ENCODE measurements around the gene FHIP1A. TPM values are rescaled to one million over a fixed set of nuclear protein-coding genes. Genes with fewer than 3 reads are reported as not detected.

Gene FHIP1A
- 0.33 and 0.99 TPM in 2 replicates for total RNA-seq (ENCODE audit: low replicate concordance)

DNA sequence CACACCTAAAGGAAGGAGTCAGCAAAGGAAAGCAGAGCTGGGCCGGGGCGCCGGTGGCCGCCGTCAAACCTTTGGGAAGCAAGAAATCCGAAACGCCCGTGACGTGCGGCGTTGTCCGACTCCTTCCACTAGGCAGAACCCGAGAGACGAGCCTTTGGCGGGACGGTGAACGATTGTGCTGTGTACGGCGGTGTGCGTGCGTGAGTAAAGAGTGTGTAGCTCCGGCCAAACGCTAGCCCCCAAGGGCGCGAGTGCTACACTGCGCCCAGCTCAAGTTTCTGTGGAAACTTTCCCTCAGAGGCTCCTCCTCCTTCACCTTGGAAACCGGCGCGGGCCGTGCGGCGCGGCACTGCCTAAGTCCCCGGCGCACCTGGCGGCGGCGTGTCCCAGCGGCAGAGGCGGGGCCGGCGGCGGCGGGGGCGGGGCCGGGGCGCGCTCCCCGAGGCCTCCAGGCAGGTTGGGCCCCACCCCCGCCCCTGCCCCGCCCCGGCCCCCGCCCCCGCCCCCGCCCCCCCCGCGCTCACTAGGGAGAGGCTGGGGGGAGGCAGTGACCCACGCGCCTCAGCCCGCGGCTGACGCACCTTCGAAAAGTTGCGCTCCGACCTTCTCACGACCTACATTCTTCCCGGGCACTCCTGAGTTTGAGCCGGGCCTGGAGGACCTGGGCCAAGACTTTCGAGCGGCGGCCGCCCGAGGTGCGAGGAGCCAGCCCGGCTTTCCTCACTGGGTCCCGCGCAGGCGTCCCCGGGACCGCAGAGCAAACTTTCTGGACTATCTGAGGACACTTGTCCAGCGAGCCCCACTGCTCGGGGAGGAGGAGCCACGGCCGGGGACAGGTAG is at the start of gene FHIP1A:
TSS of gene FHIP1A (plus strand) at position 547 of the 840 bp plus-strand sequence. CDS start 157,084 bp downstream, outside the sequence.
- peak; percentile 53 for DNase-seq (ENCODE audit: low read depth)
- TF ChIP-seq, protein P1, sequence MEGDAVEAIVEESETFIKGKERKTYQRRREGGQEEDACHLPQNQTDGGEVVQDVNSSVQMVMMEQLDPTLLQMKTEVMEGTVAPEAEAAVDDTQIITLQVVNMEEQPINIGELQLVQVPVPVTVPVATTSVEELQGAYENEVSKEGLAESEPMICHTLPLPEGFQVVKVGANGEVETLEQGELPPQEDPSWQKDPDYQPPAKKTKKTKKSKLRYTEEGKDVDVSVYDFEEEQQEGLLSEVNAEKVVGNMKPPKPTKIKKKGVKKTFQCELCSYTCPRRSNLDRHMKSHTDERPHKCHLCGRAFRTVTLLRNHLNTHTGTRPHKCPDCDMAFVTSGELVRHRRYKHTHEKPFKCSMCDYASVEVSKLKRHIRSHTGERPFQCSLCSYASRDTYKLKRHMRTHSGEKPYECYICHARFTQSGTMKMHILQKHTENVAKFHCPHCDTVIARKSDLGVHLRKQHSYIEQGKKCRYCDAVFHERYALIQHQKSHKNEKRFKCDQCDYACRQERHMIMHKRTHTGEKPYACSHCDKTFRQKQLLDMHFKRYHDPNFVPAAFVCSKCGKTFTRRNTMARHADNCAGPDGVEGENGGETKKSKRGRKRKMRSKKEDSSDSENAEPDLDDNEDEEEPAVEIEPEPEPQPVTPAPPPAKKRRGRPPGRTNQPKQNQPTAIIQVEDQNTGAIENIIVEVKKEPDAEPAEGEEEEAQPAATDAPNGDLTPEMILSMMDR (IDR thresholded peaks at IDR 0.05; ENCODE audit: insufficient read depth, low read length): no peak
- H3K4me3 ChIP-seq (ENCODE audit: low read depth, low read length): peak within 1 kb of the TSS; percentile 66

DNA sequence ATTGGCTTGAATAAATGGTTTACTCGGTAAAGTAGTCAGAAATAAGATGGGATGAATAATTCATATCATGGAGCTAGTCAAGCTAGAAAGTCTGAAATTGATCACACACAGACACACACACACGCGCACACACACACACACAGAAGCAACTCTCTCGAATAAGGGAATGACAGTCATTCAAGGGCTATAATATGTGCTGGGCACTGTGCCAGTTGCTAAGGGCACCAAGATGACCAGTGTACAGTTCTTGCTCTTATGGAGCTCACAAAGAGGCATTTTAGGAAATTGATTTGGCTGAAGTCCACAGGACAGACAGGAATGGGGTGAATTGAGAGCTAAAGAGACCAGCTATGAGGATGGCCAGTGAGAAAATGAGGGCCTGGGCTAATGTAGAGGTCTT is 49.4 kb upstream of the FHIP1A start:
- H3K4me3 ChIP-seq (ENCODE audit: low read depth, low read length): no peak overlapping the region
- TF ChIP-seq, protein P1 (IDR thresholded peaks at IDR 0.05; ENCODE audit: insufficient read depth, low read length): no peak
- no peak for DNase-seq (ENCODE audit: low read depth)

DNA sequence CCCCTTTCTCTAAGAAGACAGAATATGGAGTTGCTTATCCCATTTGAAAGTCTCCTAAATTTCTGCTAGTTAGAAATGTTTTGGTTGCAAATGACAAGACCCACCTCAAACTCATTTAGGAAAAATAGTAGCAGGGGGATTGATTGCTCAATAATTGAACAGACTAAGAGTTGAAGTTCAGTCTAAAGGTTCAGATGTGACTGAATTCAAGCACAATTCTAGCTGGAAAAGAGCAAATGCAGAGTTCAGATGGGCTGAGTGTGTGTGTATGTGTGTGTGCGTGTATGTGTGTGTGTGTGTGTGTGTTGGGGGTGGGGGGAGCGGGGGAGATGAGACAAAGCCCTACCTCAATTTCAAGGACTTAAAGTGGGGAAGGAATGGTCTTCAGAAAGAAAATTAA is 47.9 kb upstream of the FHIP1A start:
- TF ChIP-seq, protein P1 (IDR thresholded peaks at IDR 0.05; ENCODE audit: insufficient read depth, low read length): no peak
- H3K4me3 ChIP-seq (ENCODE audit: low read depth, low read length): no peak overlapping the region
- DNase-seq (ENCODE audit: low read depth): no peak

DNA sequence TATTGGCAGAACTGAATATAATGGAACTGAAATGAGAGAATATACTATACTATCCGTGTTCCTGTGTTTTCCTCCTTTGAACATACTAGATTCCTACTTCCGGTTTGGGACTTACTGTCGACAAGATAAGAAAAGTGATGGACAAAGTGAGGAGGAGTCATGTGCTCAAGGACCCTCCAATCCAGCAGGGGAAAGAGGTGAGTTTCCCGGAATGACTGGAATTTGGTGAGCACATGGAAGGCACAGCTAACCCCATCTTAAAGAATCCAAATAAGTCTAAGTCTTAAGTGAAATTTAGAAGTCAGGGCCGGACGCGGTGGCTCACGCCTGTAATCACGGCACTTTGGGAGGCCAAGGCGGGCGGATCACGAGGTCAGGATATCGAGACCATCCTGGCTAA is 47.0 kb upstream of the FHIP1A start:
- no peak overlapping the region for H3K4me3 ChIP-seq (ENCODE audit: low read depth, low read length)
- no peak for DNase-seq (ENCODE audit: low read depth)
- TF ChIP-seq, protein P1 (IDR thresholded peaks at IDR 0.05; ENCODE audit: insufficient read depth, low read length): no peak

DNA sequence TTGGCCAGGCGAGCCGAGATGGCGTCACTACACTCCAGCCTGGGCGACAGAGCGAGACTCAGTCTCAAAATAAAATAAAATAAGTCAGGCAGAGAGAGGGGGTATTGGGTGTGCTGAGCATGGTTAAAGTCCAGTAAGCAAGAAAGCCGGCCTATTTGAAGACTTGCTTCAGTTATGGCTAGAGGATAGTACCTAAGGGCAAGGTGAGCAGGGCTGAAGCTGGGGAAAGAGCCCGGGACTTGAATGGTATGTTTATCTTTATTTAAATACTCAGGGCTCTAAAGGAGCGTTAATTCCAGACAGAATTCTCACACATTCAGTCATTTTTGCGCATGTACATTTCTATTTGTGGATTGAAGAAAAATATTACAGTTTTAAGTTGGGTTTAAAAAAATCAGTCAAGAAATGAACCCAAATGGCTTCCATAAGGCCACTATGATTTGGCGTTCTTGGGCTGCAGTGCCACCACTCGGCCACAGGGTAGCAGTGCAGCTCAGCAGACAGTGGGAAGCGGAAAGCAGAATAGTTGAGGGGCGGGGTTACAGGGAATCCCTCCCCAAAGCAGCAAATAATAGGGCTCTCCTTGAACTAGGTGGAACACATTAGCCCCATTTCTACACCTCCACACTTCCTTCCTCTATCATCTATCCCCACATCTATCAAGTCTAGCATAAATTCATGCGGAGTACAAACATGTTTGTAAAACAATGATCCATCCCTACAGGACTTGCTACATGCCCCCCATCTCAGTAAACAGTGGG is 46.4 kb upstream of the FHIP1A start:
- TF ChIP-seq, protein P1 (IDR thresholded peaks at IDR 0.05; ENCODE audit: insufficient read depth, low read length): peak; percentile 99
- no peak overlapping the region for H3K4me3 ChIP-seq (ENCODE audit: low read depth, low read length)
- peak; percentile 87 for DNase-seq (ENCODE audit: low read depth)

DNA sequence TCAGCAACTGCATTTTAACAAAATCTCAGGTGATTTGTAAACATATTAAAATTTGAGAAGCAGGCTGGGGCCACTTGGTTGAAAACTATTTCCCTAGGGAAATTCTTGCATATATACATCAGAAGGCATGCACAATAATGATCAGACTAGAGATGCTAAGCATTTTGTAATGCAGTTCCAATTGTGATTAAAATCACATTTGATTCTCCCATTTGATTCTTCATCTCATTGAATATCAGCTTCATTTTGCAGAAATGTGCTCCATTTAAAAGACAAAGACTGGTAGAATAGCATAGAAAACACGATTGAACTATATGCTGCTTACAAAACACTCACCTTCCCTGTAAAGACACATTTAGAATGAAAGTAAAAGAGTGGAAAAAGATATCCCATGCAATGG is 32.4 kb upstream of the FHIP1A start:
- TF ChIP-seq, protein P1 (IDR thresholded peaks at IDR 0.05; ENCODE audit: insufficient read depth, low read length): no peak
- DNase-seq (ENCODE audit: low read depth): no peak
- no peak overlapping the region for H3K4me3 ChIP-seq (ENCODE audit: low read depth, low read length)
